Epithelial cell of proximal tubule (primary cell): ENCODE results near the gene SHANK3. TPM values are rescaled to one million over a fixed set of nuclear protein-coding genes. Genes with fewer than 3 reads are reported as not detected.

ENCODE experiments used
- DNase-seq: peaks from one replicate; pipeline ENCODE4 v3.0.0-alpha.2; 2011; ENCODE audit warnings: low read depth
- H3K4me3 ChIP-seq: 2 replicates; pipeline ENCODE4 v1.5.1; 2011; ENCODE audit warnings: low read depth, mild to moderate bottlenecking, low read length
- total RNA-seq: library from RNA; depleted of rRNA; stranded (reverse); fragments of >200 nt; gene quantifications from 2 replicates; pipeline ENCODE4 v1.2.3, GENCODE V29; 2015
- TF ChIP-seq, protein P1 (sequence below): conservative IDR thresholded peaks from 2 replicates; pipeline ENCODE4 v1.5.1; 2012; ENCODE audit warnings: low read depth, mild to moderate bottlenecking, low read length

SHANK3 gene
- total RNA-seq, 1 donor from 2014 or later = 3.6 TPM

DNA sequence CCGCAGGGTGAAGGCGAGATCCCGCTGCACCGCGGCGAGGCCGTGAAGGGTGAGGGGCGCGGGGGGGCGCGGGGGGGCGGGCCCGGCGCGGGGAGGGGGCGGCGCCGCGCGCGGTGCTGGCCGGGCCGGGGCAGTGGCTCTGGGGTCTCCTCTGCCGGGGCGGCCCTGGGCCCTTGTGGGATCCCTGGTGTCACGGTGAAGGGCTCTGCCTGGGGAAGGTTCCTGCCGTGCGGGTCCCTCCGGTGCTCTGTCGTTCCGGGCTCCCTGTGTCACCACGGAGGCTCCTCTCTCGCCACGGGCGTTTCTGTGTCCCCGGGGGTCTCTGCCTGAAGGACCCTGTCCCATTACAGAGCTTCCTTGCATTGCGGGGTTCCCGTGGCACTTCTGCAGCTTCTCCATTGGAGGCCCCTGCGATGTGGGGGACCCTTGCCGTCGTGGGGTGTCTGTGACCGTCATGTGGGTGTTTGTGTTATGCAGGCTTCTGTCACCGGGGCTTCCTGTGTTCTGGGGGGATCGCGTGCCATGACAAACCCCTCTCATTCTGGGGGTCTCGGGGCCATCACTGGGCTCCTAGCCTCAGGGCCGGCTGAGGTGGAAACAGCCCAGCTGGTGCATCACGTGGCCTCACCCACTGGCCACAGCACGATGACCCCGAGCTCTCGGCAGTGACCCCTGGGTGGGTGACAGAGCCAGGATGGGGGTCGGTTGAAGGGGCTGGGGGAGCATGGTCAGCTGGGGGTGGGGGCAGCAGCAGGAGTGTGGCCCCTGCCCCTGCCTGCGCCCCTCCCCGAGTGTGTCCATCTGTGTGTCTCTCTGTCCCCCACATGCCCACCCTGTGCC is 25.3 kb downstream of the SHANK3 start:
- peak overlapping the region; percentile 58 for H3K4me3 ChIP-seq
- DNase-seq = no peak
- TF ChIP-seq, protein P1, sequence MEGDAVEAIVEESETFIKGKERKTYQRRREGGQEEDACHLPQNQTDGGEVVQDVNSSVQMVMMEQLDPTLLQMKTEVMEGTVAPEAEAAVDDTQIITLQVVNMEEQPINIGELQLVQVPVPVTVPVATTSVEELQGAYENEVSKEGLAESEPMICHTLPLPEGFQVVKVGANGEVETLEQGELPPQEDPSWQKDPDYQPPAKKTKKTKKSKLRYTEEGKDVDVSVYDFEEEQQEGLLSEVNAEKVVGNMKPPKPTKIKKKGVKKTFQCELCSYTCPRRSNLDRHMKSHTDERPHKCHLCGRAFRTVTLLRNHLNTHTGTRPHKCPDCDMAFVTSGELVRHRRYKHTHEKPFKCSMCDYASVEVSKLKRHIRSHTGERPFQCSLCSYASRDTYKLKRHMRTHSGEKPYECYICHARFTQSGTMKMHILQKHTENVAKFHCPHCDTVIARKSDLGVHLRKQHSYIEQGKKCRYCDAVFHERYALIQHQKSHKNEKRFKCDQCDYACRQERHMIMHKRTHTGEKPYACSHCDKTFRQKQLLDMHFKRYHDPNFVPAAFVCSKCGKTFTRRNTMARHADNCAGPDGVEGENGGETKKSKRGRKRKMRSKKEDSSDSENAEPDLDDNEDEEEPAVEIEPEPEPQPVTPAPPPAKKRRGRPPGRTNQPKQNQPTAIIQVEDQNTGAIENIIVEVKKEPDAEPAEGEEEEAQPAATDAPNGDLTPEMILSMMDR = no peak

DNA sequence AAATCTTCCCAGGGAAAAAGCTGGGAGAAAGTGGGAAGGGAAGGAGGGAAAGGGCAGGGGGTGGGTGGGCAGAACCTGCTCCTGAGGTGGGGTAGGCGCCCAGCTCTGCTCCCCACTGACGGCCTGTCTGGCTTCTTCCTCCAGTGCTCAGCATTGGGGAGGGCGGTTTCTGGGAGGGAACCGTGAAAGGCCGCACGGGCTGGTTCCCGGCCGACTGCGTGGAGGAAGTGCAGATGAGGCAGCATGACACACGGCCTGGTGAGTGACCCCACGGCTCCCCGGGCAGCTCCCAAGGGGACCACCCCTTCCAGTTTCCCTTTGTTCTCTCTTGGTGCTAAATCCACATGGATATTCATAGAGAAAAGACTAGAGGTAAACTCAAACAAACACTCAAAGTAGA is 25.9 kb downstream of the SHANK3 start:
- DNase-seq = no peak
- TF ChIP-seq, protein P1 = no peak
- H3K4me3 ChIP-seq = peak overlapping the region; percentile 58

DNA sequence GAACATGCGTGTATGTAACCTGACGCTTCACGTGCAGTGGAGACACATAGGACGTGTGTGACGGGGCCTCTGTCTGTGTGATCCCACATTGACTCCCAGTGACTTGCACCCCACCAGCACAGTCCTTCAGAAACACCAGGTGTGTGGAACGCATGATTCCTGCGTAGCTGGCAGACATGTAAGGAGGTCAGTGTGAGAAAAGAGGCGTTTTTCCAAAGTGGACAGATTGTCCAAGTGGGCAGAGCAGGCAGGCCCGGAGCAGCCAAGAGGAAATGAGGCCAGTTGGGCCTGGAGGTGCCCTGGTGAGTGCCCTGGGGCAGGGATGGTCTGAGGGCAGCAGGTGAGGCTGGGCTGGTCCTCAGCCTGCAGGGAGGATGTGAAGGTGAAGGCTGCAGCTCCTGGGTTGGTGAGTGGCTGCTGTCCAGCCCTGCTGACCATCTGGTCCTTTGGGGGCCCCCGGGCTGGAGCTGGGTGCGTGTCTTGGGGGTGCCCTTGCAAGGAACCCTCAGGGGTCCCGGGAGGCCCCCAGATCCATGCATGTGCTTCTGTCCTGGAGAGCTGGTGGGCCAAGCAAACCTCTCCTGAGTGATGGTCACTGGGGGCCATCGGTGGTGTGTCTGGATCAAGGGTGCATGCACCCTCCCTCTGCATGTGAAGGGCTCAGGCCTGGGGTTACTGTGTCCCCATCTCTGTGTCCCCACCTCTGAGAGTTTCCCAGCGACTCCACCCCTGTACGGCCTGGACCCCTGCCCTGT is 26.6 kb downstream of the SHANK3 start:
- DNase-seq = no peak
- TF ChIP-seq, protein P1 = no peak
- no peak overlapping the region for H3K4me3 ChIP-seq

DNA sequence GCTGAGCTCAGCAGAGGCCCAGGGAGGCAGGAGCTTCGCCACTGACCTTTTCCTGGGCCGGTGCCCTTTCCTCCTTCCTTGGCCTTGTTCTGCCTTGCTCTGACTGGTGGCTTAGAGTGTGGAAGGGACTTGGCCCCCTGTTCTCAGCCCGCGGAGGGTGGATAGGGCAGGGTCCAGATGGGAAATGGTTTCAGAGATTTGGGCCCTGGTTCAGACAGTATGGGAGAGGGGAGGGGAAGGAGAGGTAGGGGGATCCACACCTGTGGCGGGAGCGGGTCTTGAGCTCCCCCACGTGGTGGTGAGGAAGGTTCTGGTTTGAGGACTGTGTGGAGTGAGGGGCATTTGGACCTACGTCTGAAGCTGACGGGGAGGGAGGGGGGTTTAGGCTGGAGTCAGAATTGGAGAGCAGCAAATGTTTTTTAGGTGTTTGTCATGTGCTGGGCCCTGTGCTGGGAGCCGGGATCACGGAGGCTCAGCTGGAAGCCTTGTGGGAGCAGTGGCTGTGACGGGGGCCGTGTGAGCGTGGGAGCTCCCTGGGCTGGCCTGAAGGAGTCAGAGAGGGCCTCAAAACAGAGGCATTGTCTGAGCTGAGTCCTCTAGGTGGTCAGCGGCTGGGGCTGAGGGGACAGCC is 27.2 kb downstream of the SHANK3 start:
- H3K4me3 ChIP-seq = no peak overlapping the region
- no peak for DNase-seq
- TF ChIP-seq, protein P1 = peak; percentile 47

DNA sequence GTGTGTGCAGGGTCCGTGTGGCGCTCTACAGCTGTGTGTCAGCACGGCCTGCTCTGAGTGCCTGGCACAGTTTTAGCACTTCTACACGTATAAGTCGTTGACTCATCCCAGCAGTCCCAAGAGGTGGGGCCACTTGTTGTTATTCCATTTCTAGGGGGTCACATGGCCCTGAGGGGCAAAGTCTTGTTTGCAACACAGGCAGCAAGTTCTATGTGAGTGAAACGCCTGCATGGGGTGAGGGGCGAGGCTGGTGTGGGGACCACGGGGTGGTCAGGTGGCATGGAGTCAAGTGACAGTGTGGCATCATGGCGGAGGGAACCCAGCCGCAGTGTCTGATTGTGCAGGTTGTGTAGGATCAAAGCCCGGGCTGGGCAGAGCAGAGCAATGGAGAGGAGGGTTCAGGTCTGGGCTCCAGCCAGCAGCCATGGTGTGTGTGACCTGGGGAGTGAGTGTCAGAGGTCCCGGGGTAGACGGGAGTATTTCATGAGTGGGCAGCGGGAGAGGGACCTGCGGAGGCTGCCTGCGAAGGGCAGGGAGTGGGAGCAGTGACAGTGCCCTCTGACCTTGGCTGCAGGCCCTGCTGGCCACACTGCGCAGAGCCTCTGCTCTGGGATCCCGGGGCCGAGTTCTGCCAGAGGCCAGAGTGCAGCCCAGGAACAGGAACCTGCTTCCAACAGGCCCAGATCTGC is 27.9 kb downstream of the SHANK3 start:
- DNase-seq = peak; percentile 13
- TF ChIP-seq, protein P1 = no peak

DNA sequence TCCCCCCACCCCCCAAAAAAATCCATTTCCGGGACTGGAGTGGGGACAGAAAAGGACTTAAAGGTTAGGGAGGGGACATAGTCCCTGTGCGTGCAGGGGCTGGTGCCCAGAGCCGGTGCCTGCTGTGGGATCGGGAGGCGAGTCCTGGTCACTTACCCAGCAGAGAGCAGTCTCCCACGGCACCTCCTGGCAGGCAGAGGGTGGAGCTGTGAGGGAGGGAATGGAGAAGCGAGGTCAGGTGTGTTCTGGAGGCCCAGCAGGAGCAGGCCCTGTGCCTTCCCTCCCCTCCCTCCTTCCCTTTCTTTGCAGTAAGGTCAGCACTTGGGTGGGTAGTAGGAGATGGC is 28.4 kb downstream of the SHANK3 start:
- no peak overlapping the region for H3K4me3 ChIP-seq
- TF ChIP-seq, protein P1 = no peak
- DNase-seq = no peak

More for the DNA sequence above, 27.9 kb downstream of the SHANK3 start:
- no peak overlapping the region for H3K4me3 ChIP-seq
